Progenitor cell of endocrine pancreas (in vitro differentiated cells): Measurements from ENCODE around the gene HEG1. TPM values are rescaled to one million over a fixed set of nuclear protein-coding genes. Genes with fewer than 3 reads are reported as not detected.

Experiments
- DNase-seq: peaks from one replicate; pipeline ENCODE4 v3.0.0; 2021; ENCODE audit warnings: low spot score; ENCODE audit not compliant: unreplicated experiment
- H3K27ac Mint-ChIP-seq: 2 replicates; pipeline ENCODE4 v1.8.0; 2021; ENCODE audit warnings: mild to moderate bottlenecking, moderate library complexity, mixed read lengths
- H3K27me3 Mint-ChIP-seq: 2 replicates; pipeline ENCODE4 v1.8.0; 2021; ENCODE audit warnings: mixed read lengths
- H3K36me3 Mint-ChIP-seq: 2 replicates; pipeline ENCODE4 v1.8.0; 2022; ENCODE audit warnings: mixed read lengths; ENCODE audit not compliant: insufficient read depth
- H3K4me1 Mint-ChIP-seq: 2 replicates; pipeline ENCODE4 v1.8.0; 2021; ENCODE audit warnings: low read depth, mixed read lengths
- H3K4me3 Mint-ChIP-seq: 2 replicates; pipeline ENCODE4 v1.8.0; 2021; ENCODE audit warnings: low read depth, mild to moderate bottlenecking, moderate library complexity, mixed read lengths
- H3K9me3 Mint-ChIP-seq: 2 replicates; pipeline ENCODE4 v1.8.0; 2021; ENCODE audit warnings: low read depth, mixed read lengths
- CTCF ChIP-seq: fragments of 200-600 bp; sonication (generic); IDR thresholded peaks from one replicate; pipeline ENCODE4 v1.5.0; 2021; ENCODE audit warnings: antibody characterized with exemption, mild to moderate bottlenecking; ENCODE audit not compliant: unreplicated experiment
- total RNA-seq: library from RNA; stranded (reverse); gene quantifications from 2 replicates; pipeline ENCODE4 v1.2.1, GENCODE V29; 2021

Gene HEG1
- total RNA-seq, 1 donor from 2014 or later, result 4.1 TPM

GRCh38 chr3:124951511-124952281 lies 104.1 kb downstream of the HEG1 start:
- Mint-ChIP-seq H3K27me3 (no peaks in the 10 kb centered on the region), H3K27ac (no peak overlapping the region), H3K9me3 (peaks cover 9% of the 10 kb centered on the region), H3K4me3 (no peak overlapping the region), H3K4me1 (no peaks in the 10 kb centered on the region), H3K36me3 (no peaks in the 10 kb centered on the region)
- no peak for TF ChIP-seq CTCF
- DNase-seq, result no peak

GRCh38 chr3:124950026-124950425 lies 105.8 kb downstream of the HEG1 start:
- Mint-ChIP-seq H3K4me1 (peaks cover 2% of the 10 kb centered on the region), H3K27me3 (no peaks in the 10 kb centered on the region), H3K4me3 (no peak overlapping the region), H3K36me3 (no peaks in the 10 kb centered on the region), H3K27ac (no peak overlapping the region), H3K9me3 (peaks cover under 1% of the 10 kb centered on the region)
- TF ChIP-seq CTCF, result no peak
- no peak for DNase-seq

- no peak overlapping the region for H3K27ac Mint-ChIP-seq
- H3K36me3 Mint-ChIP-seq, result no peaks in the 10 kb centered on the region
- TF ChIP-seq CTCF, result no peak
- H3K4me3 Mint-ChIP-seq, result no peak overlapping the region
- no peak for DNase-seq
- peaks cover 2% of the 10 kb centered on the region for H3K4me1 Mint-ChIP-seq
- no peaks in the 10 kb centered on the region for H3K27me3 Mint-ChIP-seq
- no peaks in the 10 kb centered on the region for H3K9me3 Mint-ChIP-seq
These were observed 113.2 kb downstream of the HEG1 start for GRCh38 chr3:124942613-124943012.

GRCh38 chr3:124941771-124942170 lies 114.0 kb downstream of the HEG1 start:
- no peaks in the 10 kb centered on the region for H3K36me3 Mint-ChIP-seq

GRCh38 chr3:124939661-124940060 lies 116.1 kb downstream of the HEG1 start:
- Mint-ChIP-seq H3K36me3 (no peaks in the 10 kb centered on the region), H3K27ac (no peak overlapping the region), H3K4me3 (no peak overlapping the region), H3K27me3 (no peaks in the 10 kb centered on the region), H3K9me3 (peaks cover 7% of the 10 kb centered on the region), H3K4me1 (no peaks in the 10 kb centered on the region)
- TF ChIP-seq CTCF, result no peak
- DNase-seq, result no peak

More at GRCh38 chr3:124941771-124942170, 114.0 kb downstream of the HEG1 start:
- no peak for DNase-seq
- Mint-ChIP-seq H3K27ac (no peak overlapping the region), H3K27me3 (no peaks in the 10 kb centered on the region), H3K9me3 (peaks cover 3% of the 10 kb centered on the region), H3K4me3 (no peak overlapping the region), H3K4me1 (peaks cover 2% of the 10 kb centered on the region)
- no peak for TF ChIP-seq CTCF
